Measurements from ENCODE around the gene SPRR2D.
A peak's percentile ranks its signal among the peaks of the same experiment; 100 is the strongest.
"Not testable (repeated sequence)": the region's sequence is repeated elsewhere in the genome, so short reads cannot be mapped to it uniquely, and the experiment has no call there.

SPRR2D gene

GRCh38 chr1:153040950-153041631 is at the start of gene SPRR2D:
SPRR2D (minus strand) TSS chr1:153041120; CDS start chr1:153040346, 774 bp downstream.
- peak; percentile 64 for DNase-seq (ENCODE audit: low spot score)

DNA sequence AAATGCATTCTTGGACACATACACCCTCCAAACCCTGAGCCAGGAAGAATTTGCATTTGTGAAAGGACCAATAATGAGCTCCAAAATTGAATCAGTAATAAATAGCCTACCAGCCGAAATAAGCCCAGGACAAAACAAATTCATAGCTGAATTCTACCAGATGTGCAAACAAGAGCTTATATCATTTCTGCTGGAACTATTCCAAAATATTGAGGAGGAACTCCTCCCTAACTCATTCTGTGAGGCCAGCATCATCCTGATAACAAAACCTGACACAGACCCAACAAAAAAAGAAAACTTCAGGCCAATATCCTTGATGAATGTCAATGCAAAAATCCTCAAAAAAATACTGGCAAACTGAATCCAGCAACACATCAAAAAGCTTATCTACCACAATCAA is 46.7 kb upstream of the SPRR2D start:
- no peak for DNase-seq (ENCODE audit: low spot score)

DNA sequence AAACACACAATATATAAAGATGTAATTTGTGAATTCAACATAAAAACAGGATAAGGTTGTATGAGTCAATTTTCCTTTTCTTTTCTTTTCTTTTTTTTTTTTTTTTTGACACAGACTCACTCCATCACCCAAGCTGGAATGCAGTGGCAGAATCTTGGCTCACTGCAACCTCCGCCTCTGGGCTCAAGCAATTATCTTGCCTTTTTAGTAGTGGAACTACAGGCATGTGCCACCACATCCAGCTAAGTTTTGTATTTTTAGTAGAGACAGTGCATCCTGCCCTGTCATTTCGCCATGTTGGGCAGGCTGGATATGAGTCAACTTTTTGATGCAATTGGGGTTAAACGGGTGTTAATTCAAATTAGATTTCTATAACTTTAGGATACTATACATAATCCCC is 40.8 kb upstream of the SPRR2D start:
- DNase-seq (ENCODE audit: low spot score) = no peak

DNA sequence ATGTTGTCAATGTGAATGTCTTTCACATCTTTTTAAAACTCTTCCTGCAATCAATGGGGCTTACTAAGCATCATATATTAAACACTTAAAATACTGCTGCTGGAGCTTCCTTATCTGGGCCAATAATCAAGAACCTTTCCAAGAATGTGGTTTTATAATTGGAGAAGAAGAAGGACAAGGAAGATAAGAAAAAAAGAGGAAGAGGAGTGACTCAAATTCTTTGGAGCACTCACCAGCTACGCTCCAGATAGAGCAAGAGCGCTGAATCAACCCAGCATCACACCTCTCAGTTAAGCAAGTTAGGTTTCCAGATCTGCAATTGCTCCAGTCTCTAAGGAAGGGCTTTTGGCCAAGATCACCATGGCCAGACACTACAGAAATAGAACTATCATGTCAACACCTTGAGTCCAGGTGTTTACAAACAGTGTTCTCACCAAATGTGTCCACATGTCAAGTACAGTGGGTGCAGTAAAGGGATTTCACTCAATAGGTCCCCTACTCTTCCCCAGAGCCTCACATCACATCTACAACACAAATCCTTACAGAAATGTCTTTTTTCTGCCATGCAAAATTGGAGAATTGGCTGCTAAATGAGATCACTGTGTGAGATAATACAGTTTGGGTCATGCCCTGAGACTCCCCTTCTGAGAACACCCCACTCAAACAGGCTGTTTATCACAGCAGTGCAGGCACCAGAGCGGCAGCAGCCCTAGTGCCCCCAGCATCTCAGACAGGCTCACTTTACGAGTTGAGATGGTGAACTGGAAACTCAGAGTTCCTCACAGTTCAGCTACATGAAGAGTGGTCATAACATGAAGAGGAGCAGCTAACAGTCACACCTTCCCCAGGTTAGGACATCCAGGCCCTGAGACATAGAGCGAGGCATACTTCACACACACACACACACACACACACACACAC is 32.1 kb upstream of the SPRR2D start:
- no peak for DNase-seq (ENCODE audit: low spot score)

DNA sequence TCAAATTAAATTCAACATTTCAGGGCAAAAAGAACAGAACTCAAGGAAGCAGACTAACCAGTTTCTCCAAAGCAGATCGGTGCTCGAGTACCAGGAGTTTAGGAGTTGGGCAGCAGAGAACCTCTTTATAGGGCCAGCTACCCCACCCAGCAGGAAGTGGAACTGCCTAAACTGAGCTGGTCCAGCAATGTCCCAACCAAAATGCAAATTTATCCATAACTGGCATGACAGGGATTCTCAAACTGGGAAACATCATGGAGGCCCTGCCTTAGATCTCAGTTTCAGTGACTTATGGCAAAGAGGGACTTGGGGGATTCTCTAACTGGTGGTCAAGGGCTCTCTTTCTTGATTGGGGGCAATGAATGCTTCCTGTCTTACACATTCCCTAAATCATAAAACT is 30.6 kb upstream of the SPRR2D start, which contains the start of gene SPRR2B:
Gene SPRR2B (minus strand): TSS at position 101 of the 400 bp plus-strand sequence. CDS start 772 bp downstream, outside the sequence.
- no peak for DNase-seq (ENCODE audit: low spot score)

- no peak for DNase-seq (ENCODE audit: low spot score)
Measured at GRCh38 chr1:153070243-153070642, 29.3 kb upstream of the SPRR2D start.

DNA sequence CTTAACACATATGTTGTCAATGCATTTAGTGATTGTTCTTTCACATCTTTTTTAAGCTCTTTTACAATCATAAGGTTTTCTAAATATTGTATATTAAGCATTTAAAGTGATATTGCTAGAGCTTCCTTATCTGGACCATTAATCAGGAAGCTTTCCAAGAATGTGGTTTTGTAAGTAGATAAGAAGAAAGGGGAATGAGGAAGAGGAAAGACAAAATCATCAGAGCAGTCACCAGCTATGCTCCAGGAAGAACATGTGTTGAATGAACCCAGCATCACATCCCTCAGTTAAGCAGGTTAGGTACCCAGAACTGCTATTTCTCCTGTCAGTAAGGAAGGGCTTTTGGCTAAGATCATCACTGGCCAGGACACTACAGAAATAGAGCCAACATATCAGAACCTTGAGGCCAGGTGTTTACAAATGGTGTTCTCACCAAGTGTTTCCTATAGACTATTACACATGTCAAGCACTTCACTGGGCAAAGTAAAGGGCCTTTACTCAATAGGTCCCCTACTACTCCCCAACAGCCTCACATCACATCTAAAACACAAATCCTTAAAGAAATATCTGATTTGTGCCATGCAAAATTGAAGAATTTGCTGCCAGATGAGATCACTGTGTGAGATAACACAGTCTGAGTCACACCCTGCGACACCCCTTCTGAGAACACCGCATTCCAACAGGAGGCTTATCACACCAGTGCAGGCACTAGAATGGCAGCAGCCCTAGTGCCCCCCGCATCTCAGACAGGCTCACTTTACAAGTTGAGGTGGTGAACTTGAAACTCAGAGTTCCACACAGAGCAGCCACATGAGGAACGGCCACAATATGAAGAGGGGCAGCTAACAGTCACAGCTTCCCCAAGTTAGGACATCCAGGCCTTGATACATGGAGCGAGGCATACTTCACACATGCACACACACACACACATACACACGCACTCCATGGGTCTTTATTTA is 18.2 kb upstream of the SPRR2D start:
- DNase-seq (ENCODE audit: low spot score) = no peak

GRCh38 chr1:153058154-153058553 is 17.2 kb upstream of the SPRR2D start:
- DNase-seq (ENCODE audit: low spot score) = no peak

DNA sequence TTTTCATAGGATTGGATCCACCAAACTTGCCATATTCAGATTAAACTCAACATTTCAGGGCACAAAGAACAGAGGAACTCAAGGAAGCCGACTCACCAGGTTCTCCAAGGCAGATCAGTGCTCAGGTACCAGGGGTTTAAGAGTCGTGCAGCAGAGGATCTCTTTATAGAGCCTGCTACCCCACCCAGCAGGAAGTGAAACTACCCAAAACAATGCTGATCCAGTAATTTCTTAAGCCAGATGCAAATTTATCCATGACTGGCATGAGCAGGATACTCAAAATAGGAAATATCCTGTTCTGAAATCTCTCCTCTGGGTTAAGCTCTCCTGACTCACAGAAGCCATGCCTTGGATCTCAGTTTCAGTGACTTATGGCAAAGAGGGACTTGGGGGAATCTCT is 16.5 kb upstream of the SPRR2D start, which contains the start of gene SPRR2A:
Gene SPRR2A (minus strand): TSS at position 138 of the 400 bp plus-strand sequence. CDS start 777 bp downstream, outside the sequence.
- no peak for DNase-seq (ENCODE audit: low spot score)

GRCh38 chr1:153056111-153056510 is 15.2 kb upstream of the SPRR2D start:
- DNase-seq (ENCODE audit: low spot score) = not testable (repeated sequence)

GRCh38 chr1:153049211-153049610 is 8.3 kb upstream of the SPRR2D start:
- no peak for DNase-seq (ENCODE audit: low spot score)

DNA sequence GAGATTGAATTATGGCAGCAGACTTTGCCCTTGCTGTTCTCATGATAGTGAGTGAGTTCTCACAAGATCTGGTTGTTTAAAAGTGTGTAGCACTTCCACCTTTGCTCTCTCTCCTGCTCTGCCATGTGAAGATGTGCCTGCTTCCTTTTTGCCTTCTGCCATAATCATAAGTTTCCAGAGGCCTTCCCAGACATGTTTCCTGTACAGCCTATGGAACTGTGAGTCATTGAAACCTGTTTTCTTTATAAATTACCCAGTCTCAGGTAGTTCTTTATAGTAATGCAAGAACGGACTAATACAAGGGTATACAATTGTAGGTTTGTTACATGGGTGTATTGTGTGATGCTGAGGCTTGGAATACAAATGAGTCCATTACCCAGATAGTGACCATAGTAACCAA is 5.7 kb downstream of the SPRR2D start:
- DNase-seq (ENCODE audit: low spot score) = no peak

DNA sequence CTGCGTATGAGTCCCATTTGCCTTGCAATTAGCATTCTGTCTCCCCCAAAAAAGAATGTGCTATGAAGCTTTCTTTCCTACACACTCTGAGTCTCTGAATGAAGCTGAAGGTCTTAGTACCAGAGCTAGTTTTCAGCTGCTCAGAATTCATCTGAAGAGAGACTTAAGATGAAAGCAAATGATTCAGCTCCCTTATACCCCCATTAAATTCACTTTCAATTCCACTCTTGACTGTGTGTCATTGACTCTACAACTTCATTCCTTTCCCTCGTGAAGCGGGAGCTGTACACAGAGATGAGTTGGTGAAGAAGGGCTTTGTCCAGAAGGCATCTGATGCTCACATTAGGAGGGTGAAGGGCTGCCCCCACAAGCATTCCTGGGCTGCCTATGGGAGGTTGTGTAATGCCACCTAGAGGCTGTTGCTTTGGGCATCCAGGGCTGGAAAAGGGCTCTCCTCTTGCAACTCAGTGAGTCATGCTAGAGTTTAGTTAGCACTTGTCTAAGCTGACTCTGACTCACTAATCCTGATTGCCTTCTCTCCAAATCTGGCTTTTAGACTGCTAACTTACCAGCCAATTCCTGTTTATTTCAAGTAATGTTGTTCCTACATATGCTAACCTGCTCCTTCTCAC is 8.1 kb downstream of the SPRR2D start:
- DNase-seq (ENCODE audit: low spot score) = peak; percentile 69

GRCh38 chr1:153032073-153032472 is 8.8 kb downstream of the SPRR2D start:
- DNase-seq (ENCODE audit: low spot score) = no peak

GRCh38 chr1:153030895-153031294 is 10.0 kb downstream of the SPRR2D start, which contains the start of gene SPRR1B:
SPRR1B (plus strand) TSS chr1:153031203; CDS start chr1:153032346, 1,143 bp downstream.
- DNase-seq (ENCODE audit: low spot score) = no peak

GRCh38 chr1:153028766-153029165 is 12.2 kb downstream of the SPRR2D start:
- DNase-seq (ENCODE audit: low spot score) = no peak

DNA sequence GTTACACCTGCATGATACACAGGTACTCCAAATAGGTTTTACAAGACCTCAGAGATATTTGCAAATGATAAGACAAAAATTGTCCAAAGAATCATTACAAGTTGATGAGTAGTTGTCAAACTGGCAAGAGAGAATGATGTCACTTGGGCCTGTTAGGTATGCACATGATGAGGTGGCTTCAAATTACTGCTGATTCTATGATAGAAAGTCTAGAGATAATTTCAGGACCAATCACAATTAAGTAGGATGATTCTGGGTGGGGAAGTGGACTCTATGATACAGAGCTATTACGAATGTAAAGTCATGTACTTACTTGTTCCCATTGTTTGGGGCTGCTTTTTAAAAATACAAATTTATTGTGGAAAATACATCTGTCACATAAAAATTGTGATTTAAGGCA is 15.1 kb downstream of the SPRR2D start:
- DNase-seq (ENCODE audit: low spot score) = no peak

- DNase-seq (ENCODE audit: low spot score) = no peak
Measured at GRCh38 chr1:153024413-153024812, 16.5 kb downstream of the SPRR2D start.

DNA sequence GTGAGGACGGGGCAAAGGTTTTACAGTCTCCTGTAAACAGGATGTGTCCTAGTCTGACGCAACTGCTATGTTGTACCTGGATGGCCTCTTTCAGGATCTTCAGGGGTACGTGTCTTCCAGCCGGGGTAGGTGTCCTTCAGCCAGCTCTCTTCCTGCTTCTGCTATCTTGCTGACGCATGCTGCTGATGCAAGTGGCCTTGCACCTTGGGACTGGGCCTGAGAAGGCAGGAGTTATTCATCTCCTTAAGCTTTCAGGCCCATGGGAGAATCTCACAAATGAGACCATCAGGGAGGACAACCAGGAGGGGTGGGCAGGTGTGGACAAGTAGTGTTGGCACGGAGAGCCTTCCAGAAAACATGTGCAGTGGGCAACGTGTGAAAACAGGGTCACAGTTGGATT is 17.8 kb downstream of the SPRR2D start:
- no peak for DNase-seq (ENCODE audit: low spot score)

- DNase-seq (ENCODE audit: low spot score) = not testable (repeated sequence)
Measured at GRCh38 chr1:153022340-153022739, 18.6 kb downstream of the SPRR2D start.

GRCh38 chr1:153021829-153022228 is 19.1 kb downstream of the SPRR2D start:
- not testable (repeated sequence) for DNase-seq (ENCODE audit: low spot score)
